Measurements from ENCODE around the gene MAGI2. TPM values are rescaled to one million over a fixed set of nuclear protein-coding genes. Genes with fewer than 3 reads are reported as not detected.

Gene MAGI2
- total RNA-seq, 1 experiment from 2014 or later = 14.3 TPM

- H4K91ac ChIP-seq (ENCODE audit: insufficient read length, low read depth, low read length) = no peak overlapping the region
- DNase-seq = no peak
- H3K27me3 ChIP-seq (ENCODE audit: insufficient read depth, low read length) = no peaks in the 10 kb centered on the region
- H3K36me3 Mint-ChIP-seq (ENCODE audit: insufficient read depth in 1 of 3, low read depth in 3 of 3) = peaks cover 2 to 19% (median 15%) of the 10 kb centered on the region in 3 experiments
- H3K9ac ChIP-seq (ENCODE audit: extremely low read depth, insufficient read length, low read length) = no peak overlapping the region
- no peak overlapping the region for H3K4me3 Mint-ChIP-seq
- H3K14ac ChIP-seq (ENCODE audit: insufficient read depth, low read length) = no peak overlapping the region
- peaks cover 14 to 19% of the 10 kb centered on the region in 2 experiments for H3K9me3 Mint-ChIP-seq
- H3K18ac ChIP-seq (ENCODE audit: insufficient read length, low read depth, low read length) = no peak overlapping the region
- no peaks in the 10 kb centered on the region for H4K20me1 ChIP-seq (ENCODE audit: control insufficient read depth, insufficient read depth, insufficient read length)
- no peak overlapping the region for H4K8ac ChIP-seq (replicated peaks; ENCODE audit: insufficient read length, low read depth, low read length)
- H3K79me1 ChIP-seq (ENCODE audit: insufficient read depth, low read depth, low read length, poor library complexity, severe bottlenecking) = no peaks in the 10 kb centered on the region
- no peaks in the 10 kb centered on the region for H3K27me3 Mint-ChIP-seq (ENCODE audit: low read depth)
- no peak overlapping the region for H4K5ac ChIP-seq (ENCODE audit: insufficient read length, low read depth, low read length)
- no peak overlapping the region for H3T11ph ChIP-seq (ENCODE audit: low read length)
- H3K4me1 Mint-ChIP-seq = peaks cover 9 to 12% of the 10 kb centered on the region in 2 experiments
- H3K4ac ChIP-seq (ENCODE audit: low read depth, low read length) = no peak overlapping the region
- H3K27ac Mint-ChIP-seq = no peak overlapping the region; a peak in 1 of 7 replicates
- no peaks in the 10 kb centered on the region for H3K4me1 ChIP-seq (ENCODE audit: insufficient read depth, low read length)
- no peak overlapping the region for H2BK20ac ChIP-seq (ENCODE audit: low read depth, low read length, poor library complexity, severe bottlenecking)
- no peak overlapping the region for H3K23ac ChIP-seq (ENCODE audit: insufficient read length, low read depth, low read length)
- no peak overlapping the region for H2AFZ ChIP-seq (ENCODE audit: low read length)
- H3K27ac ChIP-seq (ENCODE audit: insufficient read length, low read depth, low read length) = no peak overlapping the region
- no peak overlapping the region for H3K4me2 ChIP-seq (ENCODE audit: insufficient read depth, insufficient read length, low read length)
- H3K56ac ChIP-seq (ENCODE audit: insufficient read length, low read depth, low read length) = no peak overlapping the region
- no peaks in the 10 kb centered on the region for H3K23me2 ChIP-seq (ENCODE audit: insufficient read length, low read depth, low read length, poor library complexity, severe bottlenecking)
- no peaks in the 10 kb centered on the region for H3K9me3 ChIP-seq (ENCODE audit: control insufficient read depth, low read depth, low read length)
- no peak overlapping the region for H2BK12ac ChIP-seq (ENCODE audit: insufficient read length, low read depth, low read length)
- no peak overlapping the region for H2BK120ac ChIP-seq (ENCODE audit: low read depth, low read length, poor library complexity, severe bottlenecking)
- no peak overlapping the region for H2BK15ac ChIP-seq (ENCODE audit: low read depth, low read length)
- H2BK5ac ChIP-seq (ENCODE audit: insufficient read length, low read length) = no peak overlapping the region
- WGBS (ENCODE audit: extremely low coverage, insufficient read length, low lambda C conversion rate) = no CpG with 5 or more reads among the region's 2 CpGs
- H2AK5ac ChIP-seq (ENCODE audit: insufficient read length, low read length) = no peak overlapping the region
- TF ChIP-seq CTCF (conservative IDR thresholded peaks at IDR 0.05) = no peak
- H3K79me2 ChIP-seq (ENCODE audit: insufficient read depth, low read length) = no peaks in the 10 kb centered on the region
Measured at GRCh38 chr7:79185605-79186004, 267.9 kb downstream of the MAGI2 start.
